AG04450 (cell line): ENCODE results near the gene BAZ2B. TPM values are rescaled to one million over a fixed set of nuclear protein-coding genes. Genes with fewer than 3 reads are reported as not detected.

ENCODE experiments used
- CTCF ChIA-PET: fragments of 300-600, 350-600 bp; formaldehyde crosslinking; extraction: SDS; loops from one replicate; lab custom pipeline; 2022; ENCODE audit warnings: antibody characterized with exemption, inconsistent platforms; lab: Charles Lee
- POLR2A ChIA-PET: fragments of 350-600 bp; formaldehyde crosslinking; extraction: SDS; loops from one replicate; lab custom pipeline; 2021; ENCODE audit warnings: antibody characterized with exemption, inconsistent platforms; lab: Yijun Ruan, JAX
- DNase-seq: peaks from one replicate; pipeline ENCODE4 v3.0.0-alpha.2; 2011; ENCODE audit warnings: low read depth, low spot score
- H3K27ac ChIP-seq: one replicate; pipeline ENCODE4 v1.5.1; 2012; ENCODE audit warnings: low read depth, low read length, control low read depth
- H3K27me3 ChIP-seq: one replicate; pipeline ENCODE4 v1.6.0; 2012; ENCODE audit warnings: low read length; ENCODE audit not compliant: control insufficient read depth, insufficient read depth
- H3K4me3 ChIP-seq: 2 replicates; pipeline ENCODE4 v1.5.1; 2011; ENCODE audit warnings: mild to moderate bottlenecking, low read depth, low read length, control low read depth
- H3K9me3 ChIP-seq: 2 replicates; pipeline ENCODE4 v1.5.1; 2012; ENCODE audit warnings: low read length; ENCODE audit not compliant: control insufficient read depth, insufficient read depth
- CTCF ChIP-seq: IDR thresholded peaks from 2 replicates; pipeline ENCODE4 v1.5.1; 2011; ENCODE audit warnings: low read depth, low read length, control low read depth, inconsistent platforms
- polyA plus RNA-seq: library from polyadenylated mRNA; depleted of rRNA; stranded (reverse); fragments of >200 nt; gene quantifications from 2 replicates; pipeline ENCODE4 v1.2.3, GENCODE V29; 2011

The BAZ2B gene
- polyA plus RNA-seq, 1 experiment, result 44.7 TPM

GRCh38 chr2:159650574-159650973, 34.2 kb upstream of the BAZ2B start:
- Histone ChIP-seq H3K4me3 (no peak overlapping the region), H3K27ac (no peak overlapping the region), H3K27me3 (no peaks in the 10 kb centered on the region), H3K9me3 (no peaks in the 10 kb centered on the region)
- TF ChIP-seq CTCF, result no peak
- ChIA-PET POLR2A (interaction anchor here (0.6 kb wide), 1 partner anchor 35 kb away, joined by 3 read pairs; no protein-coding TSS in a partner anchor), CTCF (no interaction called here)
- no peak for DNase-seq

GRCh38 chr2:159648643-159649042, 32.3 kb upstream of the BAZ2B start:
- no peak for TF ChIP-seq CTCF
- CTCF ChIA-PET, result no interaction called here
- no peak overlapping the region for H3K27ac ChIP-seq
- H3K4me3 ChIP-seq, result no peak overlapping the region
- H3K9me3 ChIP-seq, result no peaks in the 10 kb centered on the region
- no peak for DNase-seq
- H3K27me3 ChIP-seq, result no peaks in the 10 kb centered on the region
- POLR2A ChIA-PET, result no interaction called here

- CTCF ChIA-PET, result no interaction called here
Measured at GRCh38 chr2:159647667-159648066, 31.3 kb upstream of the BAZ2B start.

GRCh38 chr2:159640176-159640575, 23.8 kb upstream of the BAZ2B start:
- no peaks in the 10 kb centered on the region for H3K9me3 ChIP-seq
- H3K27me3 ChIP-seq, result no peaks in the 10 kb centered on the region
- no peak overlapping the region for H3K4me3 ChIP-seq
- DNase-seq, result no peak
- no peak for TF ChIP-seq CTCF
- CTCF ChIA-PET, result no interaction called here
- POLR2A ChIA-PET, result interaction anchor here (0.8 to 1.0 kb wide), 2 partner anchors 9 to 72 kb away, joined by 3 read pairs; partner anchors contain the start of gene MARCHF7
- H3K27ac ChIP-seq, result no peak overlapping the region

More at GRCh38 chr2:159647667-159648066, 31.3 kb upstream of the BAZ2B start:
- POLR2A ChIA-PET, result interaction anchor here (0.5 kb wide), 1 partner anchor 35 kb away, joined by 3 read pairs; no protein-coding TSS in a partner anchor
- no peak for DNase-seq
- no peak for TF ChIP-seq CTCF
- H3K4me3 ChIP-seq, result no peak overlapping the region
- H3K27me3 ChIP-seq, result no peaks in the 10 kb centered on the region
- no peak overlapping the region for H3K27ac ChIP-seq
- H3K9me3 ChIP-seq, result no peaks in the 10 kb centered on the region

GRCh38 chr2:159639712-159640111, 23.4 kb upstream of the BAZ2B start:
- Histone ChIP-seq H3K9me3 (no peaks in the 10 kb centered on the region), H3K27ac (no peak overlapping the region), H3K4me3 (no peak overlapping the region), H3K27me3 (no peaks in the 10 kb centered on the region)
- CTCF ChIA-PET, result no interaction called here
- DNase-seq, result no peak
- TF ChIP-seq CTCF, result no peak
- POLR2A ChIA-PET, result interaction anchor here (1.0 kb wide), 1 partner anchor 72 kb away, joined by 3 read pairs; the partner anchor contains the start of gene MARCHF7
